Esophagus muscularis mucosa (tissue), 4 donors: Measurements from ENCODE around the gene RUNX1.

Source experiments
- EP300 ChIP-seq: sonication (generic); formaldehyde crosslinking; IDR thresholded peaks from one replicate; pipeline ENCODE4 v1.6.1; 2017; ENCODE audit warnings: antibody characterized with exemption
- POLR2A ChIP-seq: fragments of 450-650 bp; IDR thresholded peaks from one replicate; pipeline ENCODE4 v1.6.1; 2017; ENCODE audit warnings: antibody characterized with exemption, moderate library complexity, mild to moderate bottlenecking, low read depth
- POLR2AphosphoS5 ChIP-seq, 2 donors: sonication (generic); formaldehyde crosslinking; IDR thresholded peaks; one replicate each; pipeline ENCODE4 v1.6.1; 2017; ENCODE audit warnings: antibody characterized with exemption in 2 of 2
- TF ChIP-seq, protein P1 (sequence below), 3 experiments: fragments of 200-600 bp in 2 of 3; fragments of 450-650 bp in 1 of 3; sonication (generic) in 2 of 3; IDR thresholded peaks; one replicate each; pipeline ENCODE4 v1.5.1; 2017 to 2019; ENCODE audit warnings: antibody characterized with exemption in 3 of 3, mild to moderate bottlenecking in 2 of 3, moderate library complexity in 1 of 3

DNA sequence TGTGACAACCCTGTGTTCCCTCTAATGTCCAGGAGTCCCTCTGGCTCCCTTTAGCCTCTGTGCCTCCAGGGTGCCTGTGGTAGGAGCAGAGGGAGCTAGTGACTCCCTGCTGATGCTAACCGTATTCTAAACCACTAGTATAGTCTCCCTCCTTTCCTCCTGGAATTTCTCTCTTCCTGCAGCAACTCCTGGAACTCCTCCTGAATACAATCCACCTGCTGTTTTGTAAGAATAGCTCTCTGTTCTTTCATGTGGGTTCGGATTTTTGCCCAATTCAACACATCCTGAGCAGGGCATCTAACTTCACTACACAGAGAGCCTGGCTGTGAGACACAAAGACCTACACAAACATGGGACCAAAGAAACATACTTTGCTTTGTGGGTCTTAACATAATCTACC lies 107.9 kb downstream of the RUNX1 start:
- TF ChIP-seq, protein P1, sequence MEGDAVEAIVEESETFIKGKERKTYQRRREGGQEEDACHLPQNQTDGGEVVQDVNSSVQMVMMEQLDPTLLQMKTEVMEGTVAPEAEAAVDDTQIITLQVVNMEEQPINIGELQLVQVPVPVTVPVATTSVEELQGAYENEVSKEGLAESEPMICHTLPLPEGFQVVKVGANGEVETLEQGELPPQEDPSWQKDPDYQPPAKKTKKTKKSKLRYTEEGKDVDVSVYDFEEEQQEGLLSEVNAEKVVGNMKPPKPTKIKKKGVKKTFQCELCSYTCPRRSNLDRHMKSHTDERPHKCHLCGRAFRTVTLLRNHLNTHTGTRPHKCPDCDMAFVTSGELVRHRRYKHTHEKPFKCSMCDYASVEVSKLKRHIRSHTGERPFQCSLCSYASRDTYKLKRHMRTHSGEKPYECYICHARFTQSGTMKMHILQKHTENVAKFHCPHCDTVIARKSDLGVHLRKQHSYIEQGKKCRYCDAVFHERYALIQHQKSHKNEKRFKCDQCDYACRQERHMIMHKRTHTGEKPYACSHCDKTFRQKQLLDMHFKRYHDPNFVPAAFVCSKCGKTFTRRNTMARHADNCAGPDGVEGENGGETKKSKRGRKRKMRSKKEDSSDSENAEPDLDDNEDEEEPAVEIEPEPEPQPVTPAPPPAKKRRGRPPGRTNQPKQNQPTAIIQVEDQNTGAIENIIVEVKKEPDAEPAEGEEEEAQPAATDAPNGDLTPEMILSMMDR (IDR thresholded peaks at IDR 0.05): no peak
- TF ChIP-seq EP300: no peak
- TF ChIP-seq POLR2AphosphoS5 (IDR thresholded peaks at IDR 0.05): no peak
- TF ChIP-seq POLR2A: no peak
